PFSK-1 (cell line): ENCODE results near the gene GJA5.

Source experiments
- FOXP2 ChIP-seq: optimal IDR thresholded peaks from 2 replicates; pipeline ENCODE3; 2011; ENCODE audit warnings: borderline replicate concordance, control low read depth, inconsistent platforms; ENCODE audit not compliant: insufficient read depth; ENCODE audit errors: extremely low read length, extremely low read depth
- POLR2AphosphoS5 ChIP-seq: IDR thresholded peaks from 2 replicates; pipeline ENCODE4 v1.6.1; 2012; ENCODE audit warnings: low read depth, mild to moderate bottlenecking, control low read depth, low read length, moderate library complexity
- SIN3A ChIP-seq: IDR thresholded peaks from 2 replicates; pipeline ENCODE4 v1.6.1; 2012; ENCODE audit warnings: mild to moderate bottlenecking, low read length, moderate library complexity, borderline replicate concordance; ENCODE audit not compliant: insufficient read depth
- TAF1 ChIP-seq: IDR thresholded peaks from 2 replicates; pipeline ENCODE4 v1.6.1; 2012; ENCODE audit warnings: low read length, control low read depth, borderline replicate concordance; ENCODE audit not compliant: insufficient read depth
- TF ChIP-seq, protein P1 (sequence below), 2 experiments: IDR thresholded peaks; 2 replicates each; pipeline versions ENCODE4 v1.6.1 to v1.8.0; 2011 to 2012; ENCODE audit warnings: low read depth in 2 of 2, low read length in 2 of 2, control low read depth in 1 of 2, inconsistent platforms in 1 of 2, mild to moderate bottlenecking in 1 of 2, moderate library complexity in 1 of 2; ENCODE audit not compliant: insufficient read depth in 1 of 2

Gene GJA5

DNA sequence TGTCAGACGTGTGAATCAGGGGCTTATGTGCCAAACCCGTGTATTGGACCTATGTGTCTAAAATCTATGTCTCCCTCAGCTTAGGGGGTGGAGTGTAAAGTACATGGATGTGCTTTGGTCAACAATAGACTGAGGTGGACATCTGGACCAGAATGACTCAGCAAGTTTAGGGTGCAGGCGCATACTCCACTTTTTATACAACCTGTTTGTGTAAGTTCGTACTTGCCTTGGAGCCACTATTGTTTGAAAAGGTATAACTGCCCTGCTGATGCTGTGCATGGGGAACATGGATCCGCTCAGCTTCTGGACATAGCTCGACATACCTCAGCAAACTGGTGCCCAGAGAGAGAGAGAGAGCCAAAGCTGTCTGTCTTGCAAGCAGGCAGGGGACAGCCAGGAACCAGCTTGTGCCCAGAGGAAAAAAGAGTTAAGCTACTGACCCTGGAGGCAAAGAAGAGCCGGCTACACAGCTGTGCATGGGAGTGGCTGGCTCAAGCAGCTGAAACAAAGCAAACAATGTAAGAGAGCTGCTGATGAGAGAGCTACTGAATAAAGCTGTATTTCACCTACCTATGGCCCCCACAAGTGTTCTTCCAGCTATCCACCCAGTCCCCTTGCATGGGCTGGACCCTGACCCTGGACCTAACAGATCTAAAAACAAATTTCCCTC, 41.2 kb downstream of the GJA5 start:
- TF ChIP-seq, protein P1, sequence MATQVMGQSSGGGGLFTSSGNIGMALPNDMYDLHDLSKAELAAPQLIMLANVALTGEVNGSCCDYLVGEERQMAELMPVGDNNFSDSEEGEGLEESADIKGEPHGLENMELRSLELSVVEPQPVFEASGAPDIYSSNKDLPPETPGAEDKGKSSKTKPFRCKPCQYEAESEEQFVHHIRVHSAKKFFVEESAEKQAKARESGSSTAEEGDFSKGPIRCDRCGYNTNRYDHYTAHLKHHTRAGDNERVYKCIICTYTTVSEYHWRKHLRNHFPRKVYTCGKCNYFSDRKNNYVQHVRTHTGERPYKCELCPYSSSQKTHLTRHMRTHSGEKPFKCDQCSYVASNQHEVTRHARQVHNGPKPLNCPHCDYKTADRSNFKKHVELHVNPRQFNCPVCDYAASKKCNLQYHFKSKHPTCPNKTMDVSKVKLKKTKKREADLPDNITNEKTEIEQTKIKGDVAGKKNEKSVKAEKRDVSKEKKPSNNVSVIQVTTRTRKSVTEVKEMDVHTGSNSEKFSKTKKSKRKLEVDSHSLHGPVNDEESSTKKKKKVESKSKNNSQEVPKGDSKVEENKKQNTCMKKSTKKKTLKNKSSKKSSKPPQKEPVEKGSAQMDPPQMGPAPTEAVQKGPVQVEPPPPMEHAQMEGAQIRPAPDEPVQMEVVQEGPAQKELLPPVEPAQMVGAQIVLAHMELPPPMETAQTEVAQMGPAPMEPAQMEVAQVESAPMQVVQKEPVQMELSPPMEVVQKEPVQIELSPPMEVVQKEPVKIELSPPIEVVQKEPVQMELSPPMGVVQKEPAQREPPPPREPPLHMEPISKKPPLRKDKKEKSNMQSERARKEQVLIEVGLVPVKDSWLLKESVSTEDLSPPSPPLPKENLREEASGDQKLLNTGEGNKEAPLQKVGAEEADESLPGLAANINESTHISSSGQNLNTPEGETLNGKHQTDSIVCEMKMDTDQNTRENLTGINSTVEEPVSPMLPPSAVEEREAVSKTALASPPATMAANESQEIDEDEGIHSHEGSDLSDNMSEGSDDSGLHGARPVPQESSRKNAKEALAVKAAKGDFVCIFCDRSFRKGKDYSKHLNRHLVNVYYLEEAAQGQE (IDR thresholded peaks at IDR 0.05; ENCODE audit: insufficient read depth in 1 of 2, low read depth in 2 of 2, low read length in 2 of 2): no peak
- TF ChIP-seq SIN3A (no peak), TAF1 (no peak), POLR2AphosphoS5 (no peak), FOXP2 (no peak)

DNA sequence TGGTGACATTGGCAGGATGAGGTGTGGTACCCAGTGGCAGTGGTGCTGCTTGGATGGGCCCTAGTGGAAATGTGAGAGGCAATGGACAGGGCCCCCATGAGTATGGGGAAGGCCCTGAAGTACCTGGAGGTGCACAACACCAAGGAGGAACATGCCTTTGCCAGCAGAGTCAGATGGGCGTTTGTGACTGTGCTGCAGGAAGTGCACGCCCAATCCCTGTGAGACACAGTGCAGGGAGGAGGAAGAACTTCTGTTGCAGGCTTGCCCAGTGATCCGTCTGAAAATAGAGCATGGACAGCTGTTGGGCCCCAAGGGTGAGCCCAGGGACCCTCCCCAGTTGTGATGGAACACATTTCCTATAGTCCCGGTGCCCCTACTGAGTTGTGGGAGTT, 42.7 kb downstream of the GJA5 start:
- no peak for TF ChIP-seq FOXP2
- TF ChIP-seq SIN3A: no peak
- TF ChIP-seq, protein P1 (IDR thresholded peaks at IDR 0.05; ENCODE audit: insufficient read depth in 1 of 2, low read depth in 2 of 2, low read length in 2 of 2): no peak
- TF ChIP-seq POLR2AphosphoS5: no peak
- TF ChIP-seq TAF1: no peak

DNA sequence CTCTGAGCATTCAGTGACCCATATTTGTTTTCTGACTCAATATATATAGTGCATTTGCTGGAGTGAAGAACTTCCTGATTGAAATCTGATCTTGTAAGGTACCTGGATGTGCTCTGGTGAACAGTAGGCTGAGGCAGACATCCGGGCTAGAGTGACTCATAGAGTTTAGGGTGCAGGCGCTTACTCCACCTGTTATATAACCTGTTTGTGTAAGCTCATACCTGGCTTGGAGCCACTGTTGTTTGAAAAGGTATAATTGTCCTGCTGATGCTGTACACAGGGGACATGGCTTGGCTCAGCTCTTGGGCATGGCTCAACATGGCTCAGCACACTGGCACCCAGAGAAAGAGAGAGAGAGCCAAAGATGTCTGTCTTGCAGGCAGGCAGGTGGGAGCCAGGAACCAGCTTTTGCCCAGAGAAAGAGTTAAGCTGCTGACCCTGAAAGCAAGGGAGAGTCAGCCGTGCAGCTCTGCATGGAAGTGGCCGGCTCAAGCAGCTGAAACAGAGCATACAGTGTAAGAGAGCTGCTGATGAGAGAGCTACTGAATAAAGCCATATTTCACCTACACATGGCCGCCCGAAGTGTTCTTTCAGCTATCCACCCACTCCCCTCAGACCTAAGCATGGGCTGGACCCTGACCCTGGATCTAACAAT, 43.2 kb downstream of the GJA5 start:
- TF ChIP-seq FOXP2 (no peak), POLR2AphosphoS5 (no peak), SIN3A (no peak), TAF1 (no peak)
- TF ChIP-seq, protein P1 (IDR thresholded peaks at IDR 0.05; ENCODE audit: insufficient read depth in 1 of 2, low read depth in 2 of 2, low read length in 2 of 2): no peak

DNA sequence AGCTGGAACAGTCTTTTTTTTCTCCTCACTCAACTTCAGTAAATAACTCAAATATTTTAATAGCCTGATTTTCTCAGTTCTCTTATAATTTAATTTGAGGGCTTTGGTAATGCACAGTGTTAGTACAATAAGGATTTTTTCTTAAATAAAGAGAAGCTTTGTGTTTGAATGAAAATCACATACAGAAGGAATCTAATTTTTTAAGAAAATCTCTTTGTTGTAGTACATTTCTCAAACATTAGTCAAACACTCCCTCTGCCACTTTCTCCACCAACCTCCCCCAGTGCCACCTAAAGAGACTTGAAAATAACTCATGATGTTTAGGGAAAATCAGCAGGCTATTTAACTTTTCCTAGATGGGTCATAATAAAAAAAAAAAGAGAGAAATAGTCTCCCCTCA, 47.8 kb downstream of the GJA5 start:
- no peak for TF ChIP-seq TAF1
- no peak for TF ChIP-seq FOXP2
- TF ChIP-seq POLR2AphosphoS5: no peak
- TF ChIP-seq SIN3A: no peak
- TF ChIP-seq, protein P1 (IDR thresholded peaks at IDR 0.05; ENCODE audit: insufficient read depth in 1 of 2, low read depth in 2 of 2, low read length in 2 of 2): no peak
